A549 (cell line): ENCODE results near the gene SERPINE3.

Experiments used
- BHLHE40 ChIP-seq: IDR thresholded peaks from 2 replicates; pipeline ENCODE4 v1.6.1; 2012; ENCODE audit warnings: low read depth, low read length, inconsistent platforms
- ESRRA ChIP-seq: fragments of 150-350 bp; IDR thresholded peaks from 2 replicates; pipeline ENCODE4 v1.6.1; 2014; ENCODE audit warnings: mild to moderate bottlenecking, low read length, borderline replicate concordance
- FOSL2 ChIP-seq, 2 experiments: fragments of 450-650 bp in 1 of 2; fragments of >200 bp in 1 of 2; sonication (Bioruptor Twin) in 1 of 2; formaldehyde crosslinking; IDR thresholded peaks; 2 replicates each; pipeline versions ENCODE4 v1.5.0 to v1.6.1; 2016 to 2020; ENCODE audit warnings: mild to moderate bottlenecking in 1 of 2, moderate library complexity in 1 of 2
- HOXA7 ChIP-seq: fragments of 250-450 bp; sonication (Bioruptor Pico); IDR thresholded peaks from 2 replicates; pipeline ENCODE4 v1.5.0; 2020; ENCODE audit warnings: mild to moderate bottlenecking, moderate library complexity
- HOXB5 ChIP-seq: fragments of 250-450 bp; sonication (Bioruptor Pico); IDR thresholded peaks from 2 replicates; pipeline ENCODE4 v1.5.0; 2020; ENCODE audit warnings: mild to moderate bottlenecking, moderate library complexity
- POLR2A ChIP-seq: IDR thresholded peaks from 2 replicates; pipeline ENCODE4 v1.6.1; 2012; ENCODE audit warnings: mild to moderate bottlenecking, low read length
- RAD21 ChIP-seq, 2 experiments: fragments of >200 bp in 1 of 2; sonication (Bioruptor Twin) in 1 of 2; formaldehyde crosslinking in 1 of 2; IDR thresholded peaks in 1 of 2; conservative IDR thresholded peaks in 1 of 2; 2 replicates in 1 of 2; 3 replicates in 1 of 2; pipeline ENCODE4 v1.6.1; 2012 to 2018; ENCODE audit warnings: inconsistent platforms in 1 of 2
- TF ChIP-seq, protein P1 (sequence below): IDR thresholded peaks from 2 replicates; pipeline ENCODE4 v1.6.1; 2012
- TF ChIP-seq, protein P2 (sequence below): fragments of >200 bp; sonication (Bioruptor Twin); formaldehyde crosslinking; IDR thresholded peaks from 3 replicates; pipeline ENCODE4 v1.5.1; 2016

DNA sequence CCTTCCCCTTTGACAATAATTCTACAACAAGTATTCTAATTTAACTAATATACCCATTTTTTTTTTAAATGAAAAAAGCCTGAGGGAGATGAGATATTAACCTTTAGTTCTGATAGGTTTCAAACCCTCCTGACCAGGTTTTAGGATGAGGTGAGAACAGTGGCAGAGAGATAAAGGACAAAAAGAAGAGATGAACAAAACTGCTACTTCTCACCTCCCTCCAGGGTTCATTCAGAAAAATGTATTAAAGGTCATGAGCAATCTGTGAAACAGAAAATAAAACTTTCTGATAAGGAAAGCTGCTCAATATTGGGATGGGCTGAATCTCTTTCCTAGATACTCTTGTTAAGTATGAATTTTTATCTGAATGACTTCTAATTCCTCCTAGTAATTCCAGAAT is 24.1 kb downstream of the SERPINE3 start:
- TF ChIP-seq, protein P1, sequence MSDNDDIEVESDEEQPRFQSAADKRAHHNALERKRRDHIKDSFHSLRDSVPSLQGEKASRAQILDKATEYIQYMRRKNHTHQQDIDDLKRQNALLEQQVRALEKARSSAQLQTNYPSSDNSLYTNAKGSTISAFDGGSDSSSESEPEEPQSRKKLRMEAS: no peak
- TF ChIP-seq POLR2A: no peak
- no peak for TF ChIP-seq ESRRA
- TF ChIP-seq, protein P2, sequence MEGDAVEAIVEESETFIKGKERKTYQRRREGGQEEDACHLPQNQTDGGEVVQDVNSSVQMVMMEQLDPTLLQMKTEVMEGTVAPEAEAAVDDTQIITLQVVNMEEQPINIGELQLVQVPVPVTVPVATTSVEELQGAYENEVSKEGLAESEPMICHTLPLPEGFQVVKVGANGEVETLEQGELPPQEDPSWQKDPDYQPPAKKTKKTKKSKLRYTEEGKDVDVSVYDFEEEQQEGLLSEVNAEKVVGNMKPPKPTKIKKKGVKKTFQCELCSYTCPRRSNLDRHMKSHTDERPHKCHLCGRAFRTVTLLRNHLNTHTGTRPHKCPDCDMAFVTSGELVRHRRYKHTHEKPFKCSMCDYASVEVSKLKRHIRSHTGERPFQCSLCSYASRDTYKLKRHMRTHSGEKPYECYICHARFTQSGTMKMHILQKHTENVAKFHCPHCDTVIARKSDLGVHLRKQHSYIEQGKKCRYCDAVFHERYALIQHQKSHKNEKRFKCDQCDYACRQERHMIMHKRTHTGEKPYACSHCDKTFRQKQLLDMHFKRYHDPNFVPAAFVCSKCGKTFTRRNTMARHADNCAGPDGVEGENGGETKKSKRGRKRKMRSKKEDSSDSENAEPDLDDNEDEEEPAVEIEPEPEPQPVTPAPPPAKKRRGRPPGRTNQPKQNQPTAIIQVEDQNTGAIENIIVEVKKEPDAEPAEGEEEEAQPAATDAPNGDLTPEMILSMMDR: no peak
- TF ChIP-seq HOXB5: no peak
- TF ChIP-seq HOXA7 (CRISPR knock-in tag): no peak
- no peak for TF ChIP-seq RAD21 (conservative IDR thresholded peaks at IDR 0.05 in 1 of 2, IDR thresholded peaks at IDR 0.05 in 1 of 2)
- no peak for TF ChIP-seq BHLHE40
- TF ChIP-seq FOSL2 (IDR thresholded peaks at IDR 0.05): no peak
- TF ChIP-seq FOSL2 (CRISPR knock-in tag; IDR thresholded peaks at IDR 0.05): no peak
